ENCODE measurements around the gene UBL3. TPM values are rescaled to one million over a fixed set of nuclear protein-coding genes. Genes with fewer than 3 reads are reported as not detected.

Gene UBL3
- total RNA-seq, 1 experiment from 2014 or later = 24.4 TPM

- ChIA-PET POLR2A (ENCODE audit: unreplicated experiment) (no interaction called here), CTCF (no interaction called here)
- Histone ChIP-seq H3F3A (ENCODE audit: insufficient read depth, low read depth) (peaks cover 8% of the 10 kb centered on the region; the same call in 1 of the 2 replicates), H3K9me3 (ENCODE audit: insufficient read depth, low read depth) (no peaks in the 10 kb centered on the region), H2AFZ (no peak overlapping the region), H3K36me3 (ENCODE audit: low read depth) (no peaks in the 10 kb centered on the region), H3K27me3 (ENCODE audit: insufficient read depth, low read depth) (no peaks in the 10 kb centered on the region), H3K27ac (no peak overlapping the region), H3K4me1 (replicated peaks; ENCODE audit: insufficient read depth) (no peaks in the 10 kb centered on the region), H4K20me1 (ENCODE audit: insufficient read depth) (no peaks in the 10 kb centered on the region), H3K79me2 (ENCODE audit: low read depth) (0 out of 2 replicates have a peak, but pooled peaks cover 12% of the 10 kb centered on the region), H3K9me2 (ENCODE audit: insufficient read depth) (no peaks in the 10 kb centered on the region), H3K4me2 (no peak overlapping the region), H3K4me3 (no peak overlapping the region)
- TF ChIP-seq CTCF (conservative IDR thresholded peaks at IDR 0.05) (no peak), EZH2 (IDR thresholded peaks at IDR 0.05; ENCODE audit: low read depth) (no peak)
- BruUV-seq (replicated peaks) = no TSS peak
- DNase-seq = no peak
- intact Hi-C loops (cut with micrococcal nuclease; ENCODE audit: unreplicated experiment) = loop anchor here (5.0 kb wide), 1 partner anchor 72 kb away; no protein-coding TSS in a partner anchor
Observed at GRCh38 chr13:29774830-29775229, 75.6 kb downstream of the UBL3 start.

- POLR2A ChIA-PET (ENCODE audit: unreplicated experiment) = no interaction called here
- Histone ChIP-seq H3K27me3 (ENCODE audit: insufficient read depth, low read depth) (no peaks in the 10 kb centered on the region), H3K9me3 (ENCODE audit: insufficient read depth, low read depth) (no peaks in the 10 kb centered on the region), H3K79me2 (ENCODE audit: low read depth) (no peaks in the 10 kb centered on the region), H3K4me1 (replicated peaks; ENCODE audit: insufficient read depth) (no peaks in the 10 kb centered on the region), H3K4me3 (no peak overlapping the region), H3F3A (ENCODE audit: insufficient read depth, low read depth) (peaks cover 3% of the 10 kb centered on the region; the same call in 1 of the 2 replicates), H3K36me3 (ENCODE audit: low read depth) (peaks cover 5% of the 10 kb centered on the region; the same call in 1 of the 2 replicates), H2AFZ (no peak overlapping the region), H3K27ac (no peak overlapping the region), H4K20me1 (ENCODE audit: insufficient read depth) (no peaks in the 10 kb centered on the region), H3K4me2 (no peak overlapping the region), H3K9me2 (ENCODE audit: insufficient read depth) (no peaks in the 10 kb centered on the region)
- DNase-seq = peak in 1 of 2 experiments; percentile 46
- intact Hi-C loops (cut with micrococcal nuclease; ENCODE audit: unreplicated experiment) = loop anchor here (1.0 to 5.0 kb wide), 3 partner anchors 76 to 342 kb away; no protein-coding TSS in a partner anchor
- BruUV-seq (replicated peaks) = no TSS peak
- CTCF ChIA-PET = interaction anchor here (0.6 to 1.5 kb wide), 7 partner anchors 27 to 474 kb away, joined by 3 to 14 read pairs (median 3); no protein-coding TSS in a partner anchor
- TF ChIP-seq CTCF (conservative IDR thresholded peaks at IDR 0.05) (peak; percentile 78), EZH2 (IDR thresholded peaks at IDR 0.05; ENCODE audit: low read depth) (no peak)
Observed at GRCh38 chr13:29771247-29771646, 79.2 kb downstream of the UBL3 start.

- Histone ChIP-seq H2AFZ (no peak overlapping the region), H3F3A (ENCODE audit: insufficient read depth, low read depth) (peaks cover 3% of the 10 kb centered on the region; the same call in 1 of the 2 replicates), H3K79me2 (ENCODE audit: low read depth) (no peaks in the 10 kb centered on the region), H3K9me2 (ENCODE audit: insufficient read depth) (no peaks in the 10 kb centered on the region), H3K9me3 (ENCODE audit: insufficient read depth, low read depth) (no peaks in the 10 kb centered on the region), H3K4me2 (no peak overlapping the region), H3K4me3 (no peak overlapping the region), H4K20me1 (ENCODE audit: insufficient read depth) (no peaks in the 10 kb centered on the region), H3K27ac (no peak overlapping the region), H3K36me3 (ENCODE audit: low read depth) (peaks cover 7% of the 10 kb centered on the region; the same call in 1 of the 2 replicates), H3K27me3 (ENCODE audit: insufficient read depth, low read depth) (no peaks in the 10 kb centered on the region), H3K4me1 (replicated peaks; ENCODE audit: insufficient read depth) (no peaks in the 10 kb centered on the region)
- no peak for TF ChIP-seq EZH2 (IDR thresholded peaks at IDR 0.05; ENCODE audit: low read depth)
- no peak for TF ChIP-seq CTCF (conservative IDR thresholded peaks at IDR 0.05)
- DNase-seq = no peak
- BruUV-seq (replicated peaks) = no TSS peak
- POLR2A ChIA-PET (ENCODE audit: unreplicated experiment) = no interaction called here
- CTCF ChIA-PET = no interaction called here
- intact Hi-C loops (cut with micrococcal nuclease; ENCODE audit: unreplicated experiment) = loop anchor here (5.0 kb wide), 1 partner anchor 260 kb away; no protein-coding TSS in a partner anchor
Observed at GRCh38 chr13:29767006-29767405, 83.4 kb downstream of the UBL3 start.

All from PC-9 (cell line).